GM23338 (cell line): Measurements from ENCODE around the gene PRKCH. TPM values are rescaled to one million over a fixed set of nuclear protein-coding genes. Genes with fewer than 3 reads are reported as not detected.

Experiments
- ATAC-seq: fragments of 200-7000 bp; cut with Tn5 transposase; 3 replicates; pipeline ENCODE4 v1.9.1; 2020
- DNase-seq: peaks from one replicate; pipeline ENCODE4 v3.0.0-alpha.2; 2015; ENCODE audit warnings: low spot score
- H2AFZ ChIP-seq: fragments of 200-600 bp; sonication (generic); 2 replicates; pipeline ENCODE4 v1.8.0; 2016; ENCODE audit warnings: antibody characterized with exemption, mild to moderate bottlenecking, moderate library complexity
- H3F3A ChIP-seq: fragments of 200-600 bp; sonication (generic); replicated peaks from 2 replicates; pipeline ENCODE4 v1.8.0; 2017; ENCODE audit warnings: antibody characterized with exemption, mixed run types, low read depth
- H3K27ac ChIP-seq: fragments of 200-600 bp; sonication (generic); 2 replicates; pipeline ENCODE4 v1.6.1; 2016; ENCODE audit warnings: low read depth
- H3K27me3 ChIP-seq: fragments of 200-600 bp; sonication (generic); 2 replicates; pipeline ENCODE4 v1.8.0; 2016; ENCODE audit warnings: mild to moderate bottlenecking, mixed run types, moderate library complexity; ENCODE audit not compliant: insufficient read depth
- H3K36me3 ChIP-seq: fragments of 200-600 bp; sonication (generic); 2 replicates; pipeline ENCODE4 v1.8.0; 2016; ENCODE audit warnings: mild to moderate bottlenecking; ENCODE audit not compliant: insufficient read depth
- H3K4me1 ChIP-seq: fragments of 200-600 bp; sonication (generic); 2 replicates; pipeline ENCODE4 v1.8.0; 2016; ENCODE audit warnings: mild to moderate bottlenecking, moderate library complexity; ENCODE audit not compliant: insufficient read depth
- H3K4me2 ChIP-seq: fragments of 200-600 bp; sonication (generic); 2 replicates; pipeline ENCODE4 v1.7.1; 2017; ENCODE audit warnings: mixed run types
- H3K4me3 ChIP-seq: fragments of 200-600 bp; sonication (generic); 2 replicates; pipeline ENCODE4 v1.6.1; 2016; ENCODE audit warnings: mixed run types
- H3K79me2 ChIP-seq: fragments of 200-600 bp; sonication (generic); replicated peaks from 2 replicates; pipeline ENCODE4 v1.8.0; 2017; ENCODE audit warnings: mild to moderate bottlenecking; ENCODE audit not compliant: insufficient read depth
- H3K9me2 ChIP-seq: fragments of 200-600 bp; sonication (generic); 2 replicates; pipeline ENCODE4 v1.8.0; 2017; ENCODE audit not compliant: insufficient read depth
- H4K20me1 ChIP-seq: fragments of 200-600 bp; sonication (generic); replicated peaks from 2 replicates; pipeline ENCODE4 v1.8.0; 2017; ENCODE audit warnings: mild to moderate bottlenecking; ENCODE audit not compliant: insufficient read depth
- H3K27ac Mint-ChIP-seq: 2 replicates; pipeline ENCODE4 v1.8.0; 2020; ENCODE audit warnings: inconsistent platforms, mild to moderate bottlenecking, moderate library complexity, mixed read lengths
- H3K27me3 Mint-ChIP-seq: 3 replicates; pipeline ENCODE4 v1.8.0; 2022; ENCODE audit warnings: low read depth, mild to moderate bottlenecking, moderate library complexity, mixed read lengths, inconsistent platforms; ENCODE audit not compliant: insufficient read depth, poor library complexity
- H3K36me3 Mint-ChIP-seq: 3 replicates; pipeline ENCODE4 v1.8.0; 2021; ENCODE audit warnings: low read depth, mild to moderate bottlenecking, inconsistent platforms, moderate library complexity, mixed read lengths
- H3K4me1 Mint-ChIP-seq: 3 replicates; pipeline ENCODE4 v1.8.0; 2020; ENCODE audit warnings: mild to moderate bottlenecking, inconsistent platforms, mixed read lengths
- H3K4me3 Mint-ChIP-seq: 3 replicates; pipeline ENCODE4 v1.8.0; 2021; ENCODE audit warnings: moderate library complexity, mild to moderate bottlenecking, inconsistent platforms, mixed read lengths
- H3K9me3 Mint-ChIP-seq: 3 replicates; pipeline ENCODE4 v1.8.0; 2020; ENCODE audit warnings: moderate library complexity, mild to moderate bottlenecking, inconsistent platforms, mixed read lengths
- CREB1 ChIP-seq: fragments of 250-450 bp; sonication (Bioruptor Pico); IDR thresholded peaks from 2 replicates; pipeline ENCODE4 v1.5.0; 2020; ENCODE audit warnings: low read depth, mild to moderate bottlenecking, moderate library complexity
- EZH2 ChIP-seq: fragments of 200-600 bp; sonication (generic); IDR thresholded peaks from one replicate; pipeline ENCODE4 v1.8.0; 2017; ENCODE audit warnings: antibody characterized with exemption, mild to moderate bottlenecking, low read depth; ENCODE audit not compliant: unreplicated experiment
- EZH2phosphoT487 ChIP-seq: fragments of 200-600 bp; sonication (generic); IDR thresholded peaks from one replicate; pipeline ENCODE4 v1.8.1; 2018; ENCODE audit warnings: antibody characterized with exemption; ENCODE audit not compliant: unreplicated experiment
- JUNB ChIP-seq: IDR thresholded peaks from one replicate; pipeline ENCODE4 v1.6.1; 2016; ENCODE audit warnings: antibody characterized with exemption; ENCODE audit not compliant: unreplicated experiment
- NANOG ChIP-seq: IDR thresholded peaks from 2 replicates; pipeline ENCODE4 v1.6.1; 2016; ENCODE audit warnings: antibody characterized with exemption, borderline replicate concordance
- POLR2AphosphoS5 ChIP-seq: IDR thresholded peaks from 2 replicates; pipeline ENCODE4 v1.6.1; 2016; ENCODE audit warnings: antibody characterized with exemption, low read depth
- STAT1 ChIP-seq: IDR thresholded peaks from one replicate; pipeline ENCODE4 v1.6.1; 2016; ENCODE audit warnings: antibody characterized with exemption; ENCODE audit not compliant: unreplicated experiment
- ZNF114 ChIP-seq: fragments of 250-450 bp; sonication (Bioruptor Pico); IDR thresholded peaks from 2 replicates; pipeline ENCODE4 v1.5.0; 2020; ENCODE audit warnings: mild to moderate bottlenecking, moderate library complexity
- ZNF331 ChIP-seq: fragments of 250-450 bp; sonication (Bioruptor Pico); IDR thresholded peaks from 2 replicates; pipeline ENCODE4 v1.5.0; 2020; ENCODE audit warnings: low read depth, mild to moderate bottlenecking, moderate library complexity
- polyA plus RNA-seq: library from polyadenylated mRNA; unstranded; fragments of >200 nt; fragmentation: Nextera tagmentation; extraction: Ambion mirVana; gene quantifications from 2 replicates; pipeline ENCODE4 v1.2.1, GENCODE V29; 2016
- total RNA-seq: library from RNA; depleted of rRNA; stranded (reverse); fragments of >200 nt; shearing (Covaris generic); gene quantifications from 2 replicates; pipeline ENCODE4 v1.2.3, GENCODE V29; 2014
- TF ChIP-seq, protein P1 (sequence below): IDR thresholded peaks from 2 replicates; pipeline ENCODE4 v1.6.1; 2016; ENCODE audit warnings: antibody characterized with exemption
- TF ChIP-seq, protein P2 (sequence below), 2 experiments: fragments of 200-600 bp in 1 of 2; sonication (generic) in 1 of 2; conservative IDR thresholded peaks; 2 replicates each; pipeline versions ENCODE4 v1.5.1 to v1.6.1; 2016 to 2017; ENCODE audit warnings: antibody characterized with exemption in 2 of 2, low read depth in 2 of 2, mild to moderate bottlenecking in 2 of 2, moderate library complexity in 1 of 2
- TF ChIP-seq, protein P3 (sequence below): fragments of 250-450 bp; sonication (Bioruptor Pico); IDR thresholded peaks from 2 replicates; pipeline ENCODE4 v1.5.0; 2020; ENCODE audit warnings: mild to moderate bottlenecking, moderate library complexity
- TF ChIP-seq, protein P4 (sequence below): IDR thresholded peaks from one replicate; pipeline ENCODE4 v1.6.1; 2018; ENCODE audit warnings: antibody characterized with exemption; ENCODE audit not compliant: unreplicated experiment

The PRKCH gene
- total and polyA plus RNA-seq, 2 experiments from 2014 or later = 5.4 to 10.1 TPM

DNA sequence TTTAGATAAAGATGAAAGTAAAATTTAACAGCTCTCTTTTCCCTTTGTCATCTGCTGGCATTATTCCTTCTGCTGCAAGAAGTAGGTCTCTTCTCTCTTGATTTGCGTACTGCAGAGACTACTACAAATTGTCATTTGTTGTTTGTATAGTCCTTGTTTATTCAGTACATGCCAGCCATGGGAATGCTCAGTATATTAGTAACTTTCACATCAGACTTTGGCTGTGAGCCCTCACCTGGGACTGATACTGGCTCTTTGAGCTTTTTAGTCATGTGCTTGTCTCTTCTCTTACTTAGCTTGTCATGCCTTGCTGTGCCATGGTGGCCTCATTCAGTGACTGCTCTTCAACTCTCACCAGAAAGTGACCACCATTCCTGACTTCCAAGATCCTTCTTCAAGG, 169.8 kb downstream of the PRKCH start:
- Mint-ChIP-seq H3K9me3 (no peaks in the 10 kb centered on the region), H3K4me3 (no peak overlapping the region), H3K4me1 (peaks cover 5% of the 10 kb centered on the region; the same call in 2 of the 3 replicates), H3K27me3 (no peaks in the 10 kb centered on the region), H3K27ac (no peak overlapping the region), H3K36me3 (no peaks in the 10 kb centered on the region)
- no peak overlapping the region for H2AFZ ChIP-seq
- H3K27me3 ChIP-seq = no peaks in the 10 kb centered on the region
- no peak overlapping the region for H3K4me3 ChIP-seq
- no peaks in the 10 kb centered on the region for H3K4me1 ChIP-seq
- H3K27ac ChIP-seq = no peak overlapping the region
- TF ChIP-seq ZNF114 (no peak), NANOG (no peak), STAT1 (no peak), ZNF331 (CRISPR knock-in tag) (no peak), JUNB (no peak), CREB1 (CRISPR knock-in tag) (no peak), EZH2phosphoT487 (no peak), EZH2 (no peak), POLR2AphosphoS5 (no peak)
- TF ChIP-seq, protein P1, sequence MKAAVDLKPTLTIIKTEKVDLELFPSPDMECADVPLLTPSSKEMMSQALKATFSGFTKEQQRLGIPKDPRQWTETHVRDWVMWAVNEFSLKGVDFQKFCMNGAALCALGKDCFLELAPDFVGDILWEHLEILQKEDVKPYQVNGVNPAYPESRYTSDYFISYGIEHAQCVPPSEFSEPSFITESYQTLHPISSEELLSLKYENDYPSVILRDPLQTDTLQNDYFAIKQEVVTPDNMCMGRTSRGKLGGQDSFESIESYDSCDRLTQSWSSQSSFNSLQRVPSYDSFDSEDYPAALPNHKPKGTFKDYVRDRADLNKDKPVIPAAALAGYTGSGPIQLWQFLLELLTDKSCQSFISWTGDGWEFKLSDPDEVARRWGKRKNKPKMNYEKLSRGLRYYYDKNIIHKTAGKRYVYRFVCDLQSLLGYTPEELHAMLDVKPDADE = no peak
- TF ChIP-seq, protein P2, sequence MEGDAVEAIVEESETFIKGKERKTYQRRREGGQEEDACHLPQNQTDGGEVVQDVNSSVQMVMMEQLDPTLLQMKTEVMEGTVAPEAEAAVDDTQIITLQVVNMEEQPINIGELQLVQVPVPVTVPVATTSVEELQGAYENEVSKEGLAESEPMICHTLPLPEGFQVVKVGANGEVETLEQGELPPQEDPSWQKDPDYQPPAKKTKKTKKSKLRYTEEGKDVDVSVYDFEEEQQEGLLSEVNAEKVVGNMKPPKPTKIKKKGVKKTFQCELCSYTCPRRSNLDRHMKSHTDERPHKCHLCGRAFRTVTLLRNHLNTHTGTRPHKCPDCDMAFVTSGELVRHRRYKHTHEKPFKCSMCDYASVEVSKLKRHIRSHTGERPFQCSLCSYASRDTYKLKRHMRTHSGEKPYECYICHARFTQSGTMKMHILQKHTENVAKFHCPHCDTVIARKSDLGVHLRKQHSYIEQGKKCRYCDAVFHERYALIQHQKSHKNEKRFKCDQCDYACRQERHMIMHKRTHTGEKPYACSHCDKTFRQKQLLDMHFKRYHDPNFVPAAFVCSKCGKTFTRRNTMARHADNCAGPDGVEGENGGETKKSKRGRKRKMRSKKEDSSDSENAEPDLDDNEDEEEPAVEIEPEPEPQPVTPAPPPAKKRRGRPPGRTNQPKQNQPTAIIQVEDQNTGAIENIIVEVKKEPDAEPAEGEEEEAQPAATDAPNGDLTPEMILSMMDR (conservative IDR thresholded peaks at IDR 0.05; ENCODE audit: low read depth in 2 of 2) = no peak
- TF ChIP-seq, protein P3, sequence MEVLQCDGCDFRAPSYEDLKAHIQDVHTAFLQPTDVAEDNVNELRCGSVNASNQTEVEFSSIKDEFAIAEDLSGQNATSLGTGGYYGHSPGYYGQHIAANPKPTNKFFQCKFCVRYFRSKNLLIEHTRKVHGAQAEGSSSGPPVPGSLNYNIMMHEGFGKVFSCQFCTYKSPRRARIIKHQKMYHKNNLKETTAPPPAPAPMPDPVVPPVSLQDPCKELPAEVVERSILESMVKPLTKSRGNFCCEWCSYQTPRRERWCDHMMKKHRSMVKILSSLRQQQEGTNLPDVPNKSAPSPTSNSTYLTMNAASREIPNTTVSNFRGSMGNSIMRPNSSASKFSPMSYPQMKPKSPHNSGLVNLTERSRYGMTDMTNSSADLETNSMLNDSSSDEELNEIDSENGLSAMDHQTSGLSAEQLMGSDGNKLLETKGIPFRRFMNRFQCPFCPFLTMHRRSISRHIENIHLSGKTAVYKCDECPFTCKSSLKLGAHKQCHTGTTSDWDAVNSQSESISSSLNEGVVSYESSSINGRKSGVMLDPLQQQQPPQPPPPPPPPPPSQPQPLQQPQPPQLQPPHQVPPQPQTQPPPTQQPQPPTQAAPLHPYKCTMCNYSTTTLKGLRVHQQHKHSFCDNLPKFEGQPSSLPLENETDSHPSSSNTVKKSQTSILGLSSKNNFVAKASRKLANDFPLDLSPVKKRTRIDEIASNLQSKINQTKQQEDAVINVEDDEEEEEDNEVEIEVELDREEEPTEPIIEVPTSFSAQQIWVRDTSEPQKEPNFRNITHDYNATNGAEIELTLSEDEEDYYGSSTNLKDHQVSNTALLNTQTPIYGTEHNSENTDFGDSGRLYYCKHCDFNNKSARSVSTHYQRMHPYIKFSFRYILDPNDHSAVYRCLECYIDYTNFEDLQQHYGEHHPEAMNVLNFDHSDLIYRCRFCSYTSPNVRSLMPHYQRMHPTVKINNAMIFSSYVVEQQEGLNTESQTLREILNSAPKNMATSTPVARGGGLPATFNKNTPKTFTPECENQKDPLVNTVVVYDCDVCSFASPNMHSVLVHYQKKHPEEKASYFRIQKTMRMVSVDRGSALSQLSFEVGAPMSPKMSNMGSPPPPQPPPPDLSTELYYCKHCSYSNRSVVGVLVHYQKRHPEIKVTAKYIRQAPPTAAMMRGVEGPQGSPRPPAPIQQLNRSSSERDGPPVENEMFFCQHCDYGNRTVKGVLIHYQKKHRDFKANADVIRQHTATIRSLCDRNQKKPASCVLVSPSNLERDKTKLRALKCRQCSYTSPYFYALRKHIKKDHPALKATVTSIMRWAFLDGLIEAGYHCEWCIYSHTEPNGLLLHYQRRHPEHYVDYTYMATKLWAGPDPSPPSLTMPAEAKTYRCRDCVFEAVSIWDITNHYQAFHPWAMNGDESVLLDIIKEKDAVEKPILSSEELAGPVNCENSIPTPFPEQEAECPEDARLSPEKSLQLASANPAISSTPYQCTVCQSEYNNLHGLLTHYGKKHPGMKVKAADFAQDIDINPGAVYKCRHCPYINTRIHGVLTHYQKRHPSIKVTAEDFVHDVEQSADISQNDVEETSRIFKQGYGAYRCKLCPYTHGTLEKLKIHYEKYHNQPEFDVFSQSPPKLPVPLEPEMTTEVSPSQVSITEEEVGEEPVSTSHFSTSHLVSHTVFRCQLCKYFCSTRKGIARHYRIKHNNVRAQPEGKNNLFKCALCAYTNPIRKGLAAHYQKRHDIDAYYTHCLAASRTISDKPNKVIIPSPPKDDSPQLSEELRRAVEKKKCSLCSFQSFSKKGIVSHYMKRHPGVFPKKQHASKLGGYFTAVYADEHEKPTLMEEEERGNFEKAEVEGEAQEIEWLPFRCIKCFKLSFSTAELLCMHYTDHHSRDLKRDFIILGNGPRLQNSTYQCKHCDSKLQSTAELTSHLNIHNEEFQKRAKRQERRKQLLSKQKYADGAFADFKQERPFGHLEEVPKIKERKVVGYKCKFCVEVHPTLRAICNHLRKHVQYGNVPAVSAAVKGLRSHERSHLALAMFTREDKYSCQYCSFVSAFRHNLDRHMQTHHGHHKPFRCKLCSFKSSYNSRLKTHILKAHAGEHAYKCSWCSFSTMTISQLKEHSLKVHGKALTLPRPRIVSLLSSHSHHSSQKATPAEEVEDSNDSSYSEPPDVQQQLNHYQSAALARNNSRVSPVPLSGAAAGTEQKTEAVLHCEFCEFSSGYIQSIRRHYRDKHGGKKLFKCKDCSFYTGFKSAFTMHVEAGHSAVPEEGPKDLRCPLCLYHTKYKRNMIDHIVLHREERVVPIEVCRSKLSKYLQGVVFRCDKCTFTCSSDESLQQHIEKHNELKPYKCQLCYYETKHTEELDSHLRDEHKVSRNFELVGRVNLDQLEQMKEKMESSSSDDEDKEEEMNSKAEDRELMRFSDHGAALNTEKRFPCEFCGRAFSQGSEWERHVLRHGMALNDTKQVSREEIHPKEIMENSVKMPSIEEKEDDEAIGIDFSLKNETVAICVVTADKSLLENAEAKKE (CRISPR knock-in tag) = no peak
- TF ChIP-seq, protein P4, sequence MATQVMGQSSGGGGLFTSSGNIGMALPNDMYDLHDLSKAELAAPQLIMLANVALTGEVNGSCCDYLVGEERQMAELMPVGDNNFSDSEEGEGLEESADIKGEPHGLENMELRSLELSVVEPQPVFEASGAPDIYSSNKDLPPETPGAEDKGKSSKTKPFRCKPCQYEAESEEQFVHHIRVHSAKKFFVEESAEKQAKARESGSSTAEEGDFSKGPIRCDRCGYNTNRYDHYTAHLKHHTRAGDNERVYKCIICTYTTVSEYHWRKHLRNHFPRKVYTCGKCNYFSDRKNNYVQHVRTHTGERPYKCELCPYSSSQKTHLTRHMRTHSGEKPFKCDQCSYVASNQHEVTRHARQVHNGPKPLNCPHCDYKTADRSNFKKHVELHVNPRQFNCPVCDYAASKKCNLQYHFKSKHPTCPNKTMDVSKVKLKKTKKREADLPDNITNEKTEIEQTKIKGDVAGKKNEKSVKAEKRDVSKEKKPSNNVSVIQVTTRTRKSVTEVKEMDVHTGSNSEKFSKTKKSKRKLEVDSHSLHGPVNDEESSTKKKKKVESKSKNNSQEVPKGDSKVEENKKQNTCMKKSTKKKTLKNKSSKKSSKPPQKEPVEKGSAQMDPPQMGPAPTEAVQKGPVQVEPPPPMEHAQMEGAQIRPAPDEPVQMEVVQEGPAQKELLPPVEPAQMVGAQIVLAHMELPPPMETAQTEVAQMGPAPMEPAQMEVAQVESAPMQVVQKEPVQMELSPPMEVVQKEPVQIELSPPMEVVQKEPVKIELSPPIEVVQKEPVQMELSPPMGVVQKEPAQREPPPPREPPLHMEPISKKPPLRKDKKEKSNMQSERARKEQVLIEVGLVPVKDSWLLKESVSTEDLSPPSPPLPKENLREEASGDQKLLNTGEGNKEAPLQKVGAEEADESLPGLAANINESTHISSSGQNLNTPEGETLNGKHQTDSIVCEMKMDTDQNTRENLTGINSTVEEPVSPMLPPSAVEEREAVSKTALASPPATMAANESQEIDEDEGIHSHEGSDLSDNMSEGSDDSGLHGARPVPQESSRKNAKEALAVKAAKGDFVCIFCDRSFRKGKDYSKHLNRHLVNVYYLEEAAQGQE = no peak
- no peaks in the 10 kb centered on the region for H3F3A ChIP-seq
- no peaks in the 10 kb centered on the region for H3K79me2 ChIP-seq
- DNase-seq (no peak), ATAC-seq (no peak)
- H4K20me1 ChIP-seq = no peaks in the 10 kb centered on the region
- H3K36me3 ChIP-seq = no peaks in the 10 kb centered on the region
- no peak overlapping the region for H3K4me2 ChIP-seq
- H3K9me2 ChIP-seq = no peaks in the 10 kb centered on the region
